ENCODE results near the gene IFITM5.

IFITM5 gene

GRCh38 chr11:257766-258493 lies 41.4 kb downstream of the IFITM5 start:
- DNase-seq = no peak

- no peak for DNase-seq
Observed at GRCh38 chr11:256952-257737, 42.2 kb downstream of the IFITM5 start.

- no peak for DNase-seq
Observed at GRCh38 chr11:255816-256215, 43.5 kb downstream of the IFITM5 start.

- DNase-seq = no peak
Observed at GRCh38 chr11:255176-255575, 44.1 kb downstream of the IFITM5 start.

GRCh38 chr11:253886-254270 lies 45.4 kb downstream of the IFITM5 start:
- DNase-seq = no peak

- DNase-seq = no peak
Observed at GRCh38 chr11:253160-253885, 46.0 kb downstream of the IFITM5 start.

GRCh38 chr11:252666-253065 lies 46.7 kb downstream of the IFITM5 start:
- no peak for DNase-seq

GRCh38 chr11:251550-251949 lies 47.8 kb downstream of the IFITM5 start:
- no peak for DNase-seq

- no peak for DNase-seq
Observed at GRCh38 chr11:250740-251299, 48.5 kb downstream of the IFITM5 start.

GRCh38 chr11:250274-250673 lies 49.1 kb downstream of the IFITM5 start:
- DNase-seq = no peak

- DNase-seq = no peak
Observed at GRCh38 chr11:249062-249461, 50.3 kb downstream of the IFITM5 start.

Measured in DMS79 treated with DMSO at 0.1 percent for 48 hours (cell line).